HepG2 (cell line): Measurements from ENCODE around the gene CCDC85C. TPM values are rescaled to one million over a fixed set of nuclear protein-coding genes. Genes with fewer than 3 reads are reported as not detected.

ENCODE experiments used
- ATAC-seq: fragments of 200-7000 bp; cut with Tn5 transposase; 3 replicates; pipeline ENCODE4 v1.9.1; 2020; ENCODE audit warnings: mild to moderate bottlenecking, moderate library complexity
- BruUV-seq: library from RNA; stranded (reverse); fragments of 400-500 nt; replicated peaks from 2 replicates; lab custom pipeline; 2021; lab: Mats Ljungman, UMichigan
- CTCF ChIA-PET: fragments of 300-600 bp; formaldehyde crosslinking; extraction: SDS; loops from one replicate; lab custom pipeline; 2021; ENCODE audit warnings: low total read pairs, inconsistent platforms, low intra/inter-chr PET ratio; lab: Yijun Ruan, JAX
- POLR2A ChIA-PET: fragments of 350-600 bp; sonication (Branson Sonifier 250); formaldehyde crosslinking; loops from one replicate; lab custom pipeline; 2020; ENCODE audit warnings: antibody characterized with exemption, inconsistent platforms; lab: Yijun Ruan, JAX
- DNase-seq: peaks from one replicate; pipeline ENCODE4 v3.0.0-alpha.2; 2015; ENCODE audit warnings: low spot score
- FAIRE-seq: peaks from 3 replicates; lab custom pipeline; 2011; peaks lifted over from hg19 to GRCh38; lab: Jason Lieb, UNC
- H2AFZ ChIP-seq: one replicate; pipeline ENCODE4 v1.6.1; 2011; ENCODE audit warnings: low read length, inconsistent platforms
- H3K27ac ChIP-seq: fragments of 300-600 bp; 3 replicates; pipeline ENCODE4 v1.8.0; 2011; ENCODE audit warnings: mixed run types, mild to moderate bottlenecking, mixed read lengths, low read length, inconsistent platforms; ENCODE audit not compliant: insufficient read depth; ENCODE audit errors: extremely low read length
- H3K27me3 ChIP-seq, 2 experiments: fragments of 200-600 bp in 1 of 2; 2 replicates in 1 of 2; 3 replicates in 1 of 2; pipeline versions ENCODE4 v1.6.0 to v1.8.0; 2011; ENCODE audit warnings: low read length in 2 of 2, mild to moderate bottlenecking in 2 of 2, moderate library complexity in 2 of 2, inconsistent platforms in 1 of 2; ENCODE audit not compliant: insufficient read depth in 2 of 2, control insufficient read depth in 1 of 2
- H3K36me3 ChIP-seq, 2 experiments: fragments of 200-600 bp in 1 of 2; replicated peaks in 1 of 2; 2 replicates in 1 of 2; 3 replicates in 1 of 2; pipeline versions ENCODE4 v1.5.1 to v1.8.0; 2011; ENCODE audit warnings: low read length in 2 of 2, inconsistent platforms in 1 of 2; ENCODE audit not compliant: insufficient read depth in 2 of 2, control insufficient read depth in 1 of 2
- H3K4me1 ChIP-seq: 2 replicates; pipeline ENCODE4 v1.5.1; 2012; ENCODE audit warnings: low read length, inconsistent platforms; ENCODE audit not compliant: insufficient read depth
- H3K4me2 ChIP-seq: 2 replicates; pipeline ENCODE4 v1.6.0; 2011; ENCODE audit warnings: low read depth, low read length, inconsistent platforms
- H3K4me3 ChIP-seq, 3 experiments: fragments of 200-600 bp in 1 of 3; sonication (generic), shearing (Covaris generic) in 1 of 3; replicated peaks in 1 of 3; 2 replicates each; pipeline ENCODE4 v1.5.1; 2011 to 2016; ENCODE audit warnings: low read length in 3 of 3, inconsistent platforms in 2 of 3, low read depth in 2 of 3, mild to moderate bottlenecking in 2 of 3, control low read depth in 1 of 3, mixed read lengths in 1 of 3; ENCODE audit not compliant: insufficient read depth in 1 of 3
- H3K79me2 ChIP-seq: one replicate; pipeline ENCODE4 v1.6.1; 2011; ENCODE audit warnings: low read length, inconsistent platforms; ENCODE audit not compliant: insufficient read depth
- H3K9ac ChIP-seq: 2 replicates; pipeline ENCODE4 v1.6.0; 2011; ENCODE audit warnings: mild to moderate bottlenecking, low read depth, low read length, inconsistent platforms; ENCODE audit not compliant: insufficient read depth
- H3K9me3 ChIP-seq: 2 replicates; pipeline ENCODE4 v1.5.1; 2012; ENCODE audit warnings: mild to moderate bottlenecking, low read length
- H4K20me1 ChIP-seq: 2 replicates; pipeline ENCODE4 v1.6.0; 2011; ENCODE audit warnings: inconsistent platforms, mild to moderate bottlenecking, low read length, moderate library complexity; ENCODE audit not compliant: insufficient read depth
- ETV5 ChIP-seq: IDR thresholded peaks from 2 replicates; pipeline ENCODE4 v1.6.1; 2018; ENCODE audit warnings: missing biosample characterization, missing genetic modification reagents, inconsistent platforms, borderline replicate concordance
- KLF12 ChIP-seq: sonication (generic); formaldehyde crosslinking; IDR thresholded peaks from 2 replicates; pipeline ENCODE4 v1.4.0; 2020; ENCODE audit warnings: missing genetic modification reagents, borderline replicate concordance
- NFIC ChIP-seq: IDR thresholded peaks from 2 replicates; pipeline ENCODE4 v1.6.1; 2012; ENCODE audit warnings: mild to moderate bottlenecking, low read length, inconsistent platforms
- POLR2AphosphoS5 ChIP-seq: IDR thresholded peaks from 2 replicates; pipeline ENCODE4 v1.6.1; 2012; ENCODE audit warnings: low read depth, low read length
- SRSF9 ChIP-seq: fragments of 200-400 bp; formaldehyde crosslinking; IDR thresholded peaks from 2 replicates; pipeline ENCODE4 v1.6.1; 2018; ENCODE audit warnings: borderline replicate concordance, mild to moderate bottlenecking, low read depth, low read length; ENCODE audit not compliant: insufficient read depth, poor library complexity, severe bottlenecking
- TP53 ChIP-seq: sonication (generic); formaldehyde crosslinking; conservative IDR thresholded peaks from 2 replicates; pipeline ENCODE4 v1.4.0; 2020; ENCODE audit warnings: missing genetic modification reagents
- ZEB1 ChIP-seq: IDR thresholded peaks from 2 replicates; pipeline ENCODE4 v1.6.1; 2012; ENCODE audit warnings: mild to moderate bottlenecking, low read depth, inconsistent platforms; ENCODE audit not compliant: insufficient replicate concordance
- ZNF251 ChIP-seq: sonication (generic); formaldehyde crosslinking; IDR thresholded peaks from 2 replicates; pipeline ENCODE4 v1.9.0; 2021; ENCODE audit warnings: mild to moderate bottlenecking, missing genetic modification reagents
- ZNF253 ChIP-seq: sonication (generic); formaldehyde crosslinking; IDR thresholded peaks from 2 replicates; pipeline ENCODE4 v1.8.0; 2022; ENCODE audit warnings: mild to moderate bottlenecking, missing genetic modification reagents, borderline replicate concordance
- ZNF549 ChIP-seq: sonication (generic); formaldehyde crosslinking; IDR thresholded peaks from 2 replicates; pipeline ENCODE4 v1.5.0; 2020; ENCODE audit warnings: missing genetic modification reagents
- ZNF687 ChIP-seq: sonication (generic); formaldehyde crosslinking; IDR thresholded peaks from 2 replicates; pipeline ENCODE4 v1.5.1; 2020; ENCODE audit warnings: mild to moderate bottlenecking, missing genetic modification reagents, moderate library complexity
- ZNF704 ChIP-seq: sonication (generic); formaldehyde crosslinking; IDR thresholded peaks from 2 replicates; pipeline ENCODE4 v1.8.1; 2023; ENCODE audit warnings: mild to moderate bottlenecking, inconsistent platforms, moderate library complexity, missing genetic modification reagents, borderline replicate concordance
- ZNF891 ChIP-seq: sonication (generic); formaldehyde crosslinking; IDR thresholded peaks from 2 replicates; pipeline ENCODE4 v1.5.0; 2020; ENCODE audit warnings: mild to moderate bottlenecking, missing genetic modification reagents
- WGBS: methylation state at CpG from one replicate; pipeline ENCODE4 v1.1.6; 2017; ENCODE audit warnings: low lambda C conversion rate; 5-methylcytosine and 5-hydroxymethylcytosine counted together
- in situ Hi-C: cut with HindIII; loops from 2 replicates; pipeline ENCODE4 v1.10.0; 2017; ENCODE audit warnings: low pct_unique_long_range_greater_than_20kb; ENCODE audit not compliant: extremely low pct_ligation_motif_present
- intact Hi-C: fragments of 100-400 bp; cut with micrococcal nuclease; formaldehyde crosslinking; loops from one replicate; pipeline ENCODE4 v1.10.0; 2022; ENCODE audit not compliant: unreplicated experiment
- polyA plus RNA-seq, 8 experiments: library from polyadenylated mRNA; depleted of rRNA in 3 of 8; stranded (reverse) in 7 of 8; unstranded in 1 of 8; fragments of >200 nt; fragmentation: Illumina TruSeq in 4 of 8; extraction: Trizol in 4 of 8; gene quantifications; 2 replicates each; pipeline versions ENCODE4 v1.2.1 to v1.2.3, GENCODE V29; 2011 to 2016; ENCODE audit warnings: low read depth in 4 of 8, missing spikeins in 1 of 8, mixed read lengths in 1 of 8; ENCODE audit not compliant: insufficient read depth in 1 of 8
- total RNA-seq, 5 experiments: library from RNA; depleted of rRNA; stranded (reverse); fragments of >200 nt; fragmentation: Illumina TruSeq; extraction: Trizol; gene quantifications; 2 replicates each; pipeline ENCODE4 v1.2.3, GENCODE V29; 2016; ENCODE audit warnings: low read depth in 1 of 5

The CCDC85C gene
- total and polyA plus RNA-seq, 2 of the 13 experiments (the other 11 are each of a cell fraction or from before 2014, with no cell fraction given), result 18.8 to 43.8 TPM

- Histone ChIP-seq H3K36me3 (peaks cover 33 to 70% of the 10 kb centered on the region in 2 experiments; a peak in 4 of 5 replicates), H2AFZ (no peak overlapping the region), H3K4me2 (no peak overlapping the region), H3K9me3 (no peaks in the 10 kb centered on the region), H3K27me3 (no peaks in the 10 kb centered on the region), H3K4me3 (no peak overlapping the region), H3K79me2 (no peaks in the 10 kb centered on the region), H3K9ac (no peak overlapping the region), H3K4me1 (no peaks in the 10 kb centered on the region), H4K20me1 (peaks cover 13% of the 10 kb centered on the region; the same call in 1 of the 2 replicates)
- WGBS, result 93% methylated on average over 10 of the region's 10 CpGs
- ChIA-PET POLR2A (no interaction called here), CTCF (no interaction called here)
- BruUV-seq, result no TSS peak
- ATAC-seq (no peak), FAIRE-seq (no peak), DNase-seq (no peak)
- in situ Hi-C loops, result no loop called here
- TF ChIP-seq ZNF251 (CRISPR knock-in tag) (no peak), ETV5 (CRISPR knock-in tag) (no peak), SRSF9 (no peak), ZNF891 (CRISPR knock-in tag) (no peak), ZNF549 (no peak), NFIC (no peak)
- TF ChIP-seq, all 625 proteins: peak for 0
- intact Hi-C loops, result no loop called here
- H3K27ac ChIP-seq, result no peak overlapping the region
These were observed 91.9 kb downstream of the CCDC85C start for GRCh38 chr14:99512110-99512449.

- Histone ChIP-seq H4K20me1 (peaks cover 12% of the 10 kb centered on the region; the same call in 1 of the 2 replicates), H3K9ac (no peak overlapping the region), H3K79me2 (no peaks in the 10 kb centered on the region), H2AFZ (no peak overlapping the region), H3K27ac (no peak overlapping the region), H3K4me1 (no peaks in the 10 kb centered on the region), H3K4me3 (no peak overlapping the region), H3K9me3 (no peaks in the 10 kb centered on the region), H3K27me3 (no peaks in the 10 kb centered on the region), H3K4me2 (no peak overlapping the region), H3K36me3 (peaks cover 33 to 75% of the 10 kb centered on the region in 2 experiments; a peak in 4 of 5 replicates)
- CTCF ChIA-PET, result no interaction called here
- intact Hi-C loops, result no loop called here
- 86% methylated on average over 6 of the region's 12 CpGs for WGBS
- in situ Hi-C loops, result no loop called here
- POLR2A ChIA-PET, result no interaction called here
- no TSS peak for BruUV-seq
- no peak for DNase-seq
- FAIRE-seq, result no peak
- no peak for ATAC-seq
- TF ChIP-seq ZNF704 (CRISPR knock-in tag) (no peak), TP53 (no peak), ZNF687 (CRISPR knock-in tag) (0 out of 2 replicates have a peak, but pooled peaks have one; percentile 17), KLF12 (CRISPR knock-in tag) (no peak), ZNF253 (CRISPR knock-in tag) (no peak), ZEB1 (no peak), POLR2AphosphoS5 (0 out of 2 replicates have a peak, but pooled peaks have one; percentile 7)
These were observed 92.4 kb downstream of the CCDC85C start for GRCh38 chr14:99511421-99512109.
